Measurements from ENCODE around the gene ENTREP3.
"Not testable (repeated sequence)": the region's sequence is repeated elsewhere in the genome, so short reads cannot be mapped to it uniquely, and the experiment has no call there.

Gene ENTREP3

DNA sequence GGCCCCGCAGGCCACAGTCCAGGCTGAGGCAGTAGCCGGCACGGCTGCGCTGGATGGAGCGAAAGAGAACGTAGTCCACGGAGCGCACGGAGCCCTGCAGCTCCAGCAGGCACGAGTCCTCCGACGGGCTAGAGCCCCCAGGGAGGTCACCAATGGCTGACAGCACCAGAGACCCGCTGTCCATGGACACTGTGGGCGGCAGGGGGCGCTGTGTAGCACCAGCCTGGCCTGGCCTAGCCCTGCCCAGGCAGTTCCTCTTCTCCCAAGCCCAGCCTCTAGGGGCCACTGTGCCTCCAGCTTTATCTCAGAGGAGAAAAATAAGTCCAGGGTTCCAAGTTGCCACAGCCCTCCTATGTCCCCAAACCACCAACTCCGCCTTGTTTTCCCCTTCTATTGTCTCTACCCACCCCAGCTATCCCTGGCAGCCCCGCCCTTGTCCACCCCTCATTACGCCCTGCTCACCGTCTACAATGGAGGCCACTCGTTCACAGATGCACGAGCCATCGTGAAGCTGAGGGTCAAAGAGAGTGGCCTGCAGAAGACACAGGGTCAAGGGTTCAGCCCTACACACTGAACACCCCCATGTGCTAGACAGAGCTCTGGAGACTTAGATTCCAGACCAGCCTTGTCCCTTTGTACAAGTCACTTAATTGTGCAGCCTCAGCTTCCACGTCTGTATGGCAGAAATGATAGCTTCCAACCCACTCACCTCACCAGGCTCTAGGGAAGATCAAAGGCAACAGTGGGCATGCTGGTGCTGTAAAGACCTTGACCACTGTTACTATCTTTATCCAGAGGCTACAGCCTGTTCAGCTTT is 4.4 kb downstream of the ENTREP3 start:
- peak; percentile 97 to 100 for DNase-seq

DNA sequence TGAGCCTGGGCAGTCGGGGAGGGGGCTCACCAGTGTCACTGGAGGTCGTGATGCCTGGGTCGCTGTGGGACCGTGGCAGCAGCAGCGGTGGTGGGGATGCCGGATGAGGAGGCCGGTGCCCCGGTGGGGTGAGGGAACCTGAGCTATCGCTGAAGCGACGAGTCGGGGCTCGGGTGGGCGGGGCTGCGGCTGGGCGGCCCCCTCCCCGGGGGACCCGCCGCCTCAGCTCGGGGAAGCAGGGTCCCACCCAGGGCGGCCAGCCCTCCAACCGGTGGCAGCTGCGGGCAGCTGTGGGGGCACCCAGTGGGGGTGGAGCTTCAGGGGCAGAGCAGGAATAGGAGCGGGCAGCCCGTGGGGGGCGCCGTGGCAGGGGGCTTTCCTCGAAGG is 5.0 kb downstream of the ENTREP3 start:
- no peak for DNase-seq

DNA sequence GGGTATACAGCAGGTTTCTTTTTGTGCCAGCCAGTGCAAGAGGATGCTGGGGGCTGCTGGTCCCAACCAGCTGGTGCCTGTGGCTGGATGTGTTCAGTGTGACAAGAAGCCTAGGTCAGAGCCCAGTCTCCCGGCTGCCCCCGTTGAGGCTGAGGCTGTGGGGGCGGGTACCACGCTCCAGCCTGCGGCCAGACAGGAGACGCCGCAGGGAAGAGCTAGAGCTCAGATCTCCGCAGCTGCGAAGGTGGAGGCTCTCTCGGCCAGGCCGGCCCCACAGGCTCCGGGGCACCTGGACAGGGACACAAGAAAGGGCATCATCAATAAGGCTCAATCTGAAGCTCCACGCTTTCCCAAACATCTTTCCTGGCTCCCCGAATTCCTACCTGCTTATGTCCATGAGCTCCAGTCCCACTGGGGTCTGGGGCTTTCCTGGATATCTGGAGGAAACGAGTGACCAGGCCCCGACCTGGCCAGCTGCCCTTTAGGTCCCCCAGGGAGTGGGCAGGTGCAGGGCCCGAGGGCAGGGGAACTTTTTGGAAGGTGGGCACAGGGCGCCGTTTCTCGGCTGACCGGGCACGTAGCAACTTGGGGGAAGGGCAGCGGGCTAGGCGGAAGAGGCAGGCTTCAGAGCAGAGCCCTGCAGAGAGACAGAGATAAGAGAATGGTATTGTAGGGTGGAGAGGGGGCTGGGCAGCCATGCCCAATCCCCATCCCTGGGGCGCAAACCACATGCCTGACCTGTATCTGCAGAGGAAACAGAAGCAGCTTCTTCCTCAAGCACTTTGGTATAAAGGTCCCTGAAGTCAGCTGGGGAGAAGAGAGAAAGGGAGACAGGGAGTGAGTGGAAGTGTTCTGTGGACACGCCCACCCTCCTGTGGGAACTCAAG is 7.4 kb downstream of the ENTREP3 start:
- DNase-seq: no peak

DNA sequence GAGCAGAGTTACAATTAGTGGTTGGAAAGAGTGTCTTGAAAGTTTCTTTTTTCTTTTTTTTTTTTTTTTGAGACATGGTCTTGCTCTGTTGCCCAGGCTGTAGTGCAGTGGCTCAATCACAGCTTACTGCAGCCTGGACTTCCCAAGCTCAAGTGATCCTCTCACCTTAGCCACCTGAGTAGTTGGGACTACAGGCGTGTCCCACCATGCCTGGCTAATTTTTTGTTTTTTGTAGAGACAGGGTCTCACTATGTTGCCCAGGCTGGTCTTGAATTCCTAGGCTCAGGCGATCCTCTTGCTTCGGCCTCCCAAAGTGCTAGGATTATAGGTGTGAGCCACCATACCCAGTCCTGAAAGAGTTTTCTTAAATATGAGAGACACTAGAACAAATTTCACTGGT is 8.5 kb downstream of the ENTREP3 start:
- not testable (repeated sequence) for DNase-seq

DNA sequence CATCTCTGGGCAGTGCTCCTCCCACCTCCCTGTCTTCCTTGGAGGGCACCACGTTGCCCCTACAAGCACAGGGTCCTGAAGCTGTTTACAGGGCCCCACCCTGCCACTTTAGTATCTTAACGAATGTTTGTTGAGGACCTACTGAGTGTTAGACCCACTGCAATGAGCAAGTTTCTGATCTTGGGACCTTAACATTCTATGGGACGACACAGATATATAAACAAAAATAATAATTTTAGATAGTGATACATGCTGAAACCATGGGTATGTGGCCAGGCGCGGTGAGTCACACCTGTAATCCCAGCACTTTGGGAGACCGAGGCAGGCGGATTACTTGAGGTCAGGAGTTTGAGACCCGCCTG is 10.1 kb downstream of the ENTREP3 start:
- no peak for DNase-seq

DNA sequence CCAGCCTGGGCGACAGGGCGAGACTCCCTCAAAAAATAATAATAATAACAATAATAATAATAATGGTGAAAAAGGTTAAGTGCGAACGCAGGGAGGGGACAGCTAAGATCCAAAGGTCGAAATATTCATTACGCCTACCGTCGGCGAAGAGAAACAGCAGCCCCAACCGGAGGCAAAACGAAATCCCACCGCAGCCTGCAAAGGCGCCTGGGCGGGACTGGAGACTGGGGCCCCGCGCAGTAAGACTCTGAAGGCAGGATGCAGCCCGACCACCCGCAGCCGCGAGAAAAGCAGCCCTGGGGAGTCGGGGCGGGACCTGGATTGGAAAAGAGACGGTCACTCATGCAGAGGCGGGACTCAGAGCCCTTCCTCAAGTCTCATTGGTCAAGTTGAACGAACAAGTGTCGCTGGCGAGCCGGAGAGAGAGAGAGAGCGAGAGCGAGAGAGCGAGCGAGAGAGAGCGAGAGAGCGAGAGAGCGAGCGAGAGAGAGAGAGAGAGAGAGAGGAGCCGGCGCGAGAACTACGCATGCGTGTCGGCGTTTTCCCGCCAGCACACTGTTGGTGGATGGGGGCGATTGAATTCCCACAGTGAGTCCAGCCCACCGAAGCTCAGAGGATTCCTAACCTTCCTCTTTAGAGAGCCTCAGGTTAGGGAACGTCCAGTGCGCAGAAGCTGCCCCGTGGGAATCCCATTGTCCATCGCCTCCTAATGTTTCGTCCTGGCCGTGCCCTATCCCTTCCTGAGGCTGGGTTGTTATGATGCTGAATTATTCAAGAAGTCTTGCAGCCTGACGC is 10.7 kb downstream of the ENTREP3 start:
- peak; percentile 100 for DNase-seq

DNA sequence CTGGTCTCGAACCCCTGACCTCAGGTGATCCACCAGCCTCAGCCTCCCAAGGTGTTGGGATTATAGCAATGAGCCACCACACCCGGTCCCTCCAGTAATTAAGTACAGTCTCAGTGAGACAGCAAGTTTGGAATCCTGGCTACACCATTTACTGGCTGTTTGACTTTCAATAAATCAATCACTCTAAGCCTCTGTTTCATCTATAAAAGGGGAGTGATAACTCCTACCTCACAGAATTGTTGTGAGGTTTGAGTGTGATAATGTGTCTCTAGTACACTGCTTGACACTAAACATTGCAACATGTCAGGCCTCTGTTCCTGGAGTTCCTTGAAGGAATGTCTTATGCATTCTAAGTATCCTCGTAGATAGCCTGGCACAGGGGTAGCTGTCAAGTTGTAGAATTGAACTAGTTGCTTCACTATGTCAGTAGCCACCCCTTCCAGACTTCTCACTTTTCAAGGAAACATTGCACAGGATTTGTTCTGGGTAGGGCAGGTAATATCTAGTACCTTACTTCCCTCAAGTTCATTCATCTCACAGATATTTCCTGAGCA is 12.4 kb downstream of the ENTREP3 start:
- no peak for DNase-seq

DNA sequence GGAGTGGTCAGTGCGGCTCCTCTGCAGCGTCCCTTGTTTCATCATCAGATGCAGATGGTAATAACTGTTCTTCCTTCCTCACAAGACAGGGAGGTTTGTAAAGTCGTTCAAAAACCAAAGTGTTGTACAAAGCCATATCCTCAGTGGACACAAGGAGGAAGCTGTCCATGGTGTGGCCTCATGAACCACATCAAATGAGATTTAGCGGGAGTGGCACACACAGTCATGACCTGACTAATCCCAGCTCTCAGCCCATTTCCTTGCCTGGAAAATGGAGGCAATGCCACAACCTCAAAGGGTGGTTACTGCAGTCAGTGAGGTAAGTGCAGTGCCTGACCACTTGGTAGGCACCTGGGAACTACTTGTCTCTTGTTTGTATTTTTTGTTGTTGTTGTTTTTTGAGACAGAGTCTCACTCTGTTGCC is 13.4 kb downstream of the ENTREP3 start:
- no peak for DNase-seq

DNA sequence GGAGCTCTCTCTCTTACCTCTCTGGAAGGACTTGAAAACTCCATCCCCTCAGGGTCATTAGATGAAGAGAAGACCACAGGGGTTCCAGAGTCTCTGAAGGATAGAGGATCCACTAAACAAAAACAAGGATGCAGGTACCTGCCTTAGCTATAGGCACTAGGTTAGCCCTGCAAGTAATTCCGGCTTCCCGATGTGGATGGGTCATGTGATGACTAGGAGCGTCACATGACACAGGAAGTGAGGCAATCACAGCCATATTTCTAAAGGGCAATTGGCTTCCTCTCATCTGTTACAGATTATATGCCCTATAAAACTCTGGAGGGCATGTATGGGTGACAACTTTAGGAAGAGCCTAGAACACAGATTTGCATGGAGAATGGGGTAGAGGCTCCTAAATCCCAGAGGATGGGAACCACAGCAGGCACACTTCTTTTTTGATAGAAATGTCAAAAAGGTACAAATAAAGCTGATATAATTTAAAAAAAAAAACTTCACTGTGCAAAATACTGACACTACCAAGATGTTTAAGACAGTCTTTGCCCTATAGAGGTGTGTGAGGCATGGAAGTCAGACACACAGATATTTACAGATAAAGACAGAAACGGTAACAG is 14.1 kb downstream of the ENTREP3 start:
- DNase-seq: peak; percentile 90 to 95

DNA sequence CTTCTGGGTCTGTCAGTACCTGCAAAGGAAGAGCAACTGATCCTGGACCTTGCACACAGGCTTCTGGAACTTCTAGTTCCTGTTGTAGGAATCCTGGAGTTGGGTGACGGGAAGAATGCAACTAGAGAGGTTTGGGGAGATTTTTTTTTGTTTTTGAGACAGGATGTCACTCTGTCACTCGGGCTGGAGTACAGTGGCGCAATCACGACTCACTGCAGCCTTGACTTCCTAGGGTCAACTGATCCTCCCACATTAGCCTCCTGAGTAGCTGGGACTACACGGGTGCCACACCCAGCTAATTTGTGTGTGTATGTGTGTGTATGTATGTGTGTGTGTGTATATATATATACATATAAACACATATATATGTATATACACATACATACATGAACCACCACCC is 18.8 kb downstream of the ENTREP3 start:
- DNase-seq: no peak

DNA sequence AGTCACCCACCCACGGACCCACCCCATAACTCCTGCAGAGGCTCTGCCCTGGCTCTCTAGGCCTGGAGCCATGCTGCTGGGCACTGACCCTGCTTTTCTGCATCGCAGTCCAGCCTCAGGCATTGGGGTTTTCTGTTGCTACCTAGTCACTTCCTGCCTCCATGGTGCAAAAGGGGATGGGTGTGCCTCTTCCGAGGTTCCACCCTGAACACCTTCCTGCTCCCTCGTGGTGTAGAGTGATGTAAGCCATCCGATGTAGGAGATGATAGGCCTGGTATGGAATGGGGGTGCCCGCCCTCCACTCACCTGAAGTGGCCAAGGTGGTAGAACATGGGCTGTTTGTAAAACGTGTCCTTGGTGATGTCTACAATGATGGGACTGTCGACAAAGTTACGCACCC is 19.9 kb downstream of the ENTREP3 start:
- DNase-seq: not testable (repeated sequence)

DNA sequence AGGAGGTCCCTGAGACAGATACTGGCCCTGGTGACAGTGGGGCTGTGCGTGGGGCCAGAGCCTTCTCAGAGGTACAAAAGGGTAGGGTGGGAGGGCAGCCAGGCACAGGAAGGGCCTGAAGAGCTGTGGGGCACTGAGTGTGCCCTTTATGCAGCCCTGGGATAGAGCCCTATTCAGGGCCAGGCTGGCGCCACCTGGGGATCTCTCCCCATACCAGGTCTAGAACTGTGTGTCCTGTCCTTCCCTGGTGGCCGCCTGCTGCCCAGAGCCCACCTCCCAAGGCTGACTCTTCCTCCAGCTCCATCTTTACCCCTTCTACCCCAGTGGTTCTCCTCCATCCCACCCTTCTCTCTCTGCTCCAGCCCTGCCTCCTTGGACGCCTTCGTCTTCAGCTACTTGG is 21.8 kb downstream of the ENTREP3 start:
- DNase-seq: not testable (repeated sequence)

DNA sequence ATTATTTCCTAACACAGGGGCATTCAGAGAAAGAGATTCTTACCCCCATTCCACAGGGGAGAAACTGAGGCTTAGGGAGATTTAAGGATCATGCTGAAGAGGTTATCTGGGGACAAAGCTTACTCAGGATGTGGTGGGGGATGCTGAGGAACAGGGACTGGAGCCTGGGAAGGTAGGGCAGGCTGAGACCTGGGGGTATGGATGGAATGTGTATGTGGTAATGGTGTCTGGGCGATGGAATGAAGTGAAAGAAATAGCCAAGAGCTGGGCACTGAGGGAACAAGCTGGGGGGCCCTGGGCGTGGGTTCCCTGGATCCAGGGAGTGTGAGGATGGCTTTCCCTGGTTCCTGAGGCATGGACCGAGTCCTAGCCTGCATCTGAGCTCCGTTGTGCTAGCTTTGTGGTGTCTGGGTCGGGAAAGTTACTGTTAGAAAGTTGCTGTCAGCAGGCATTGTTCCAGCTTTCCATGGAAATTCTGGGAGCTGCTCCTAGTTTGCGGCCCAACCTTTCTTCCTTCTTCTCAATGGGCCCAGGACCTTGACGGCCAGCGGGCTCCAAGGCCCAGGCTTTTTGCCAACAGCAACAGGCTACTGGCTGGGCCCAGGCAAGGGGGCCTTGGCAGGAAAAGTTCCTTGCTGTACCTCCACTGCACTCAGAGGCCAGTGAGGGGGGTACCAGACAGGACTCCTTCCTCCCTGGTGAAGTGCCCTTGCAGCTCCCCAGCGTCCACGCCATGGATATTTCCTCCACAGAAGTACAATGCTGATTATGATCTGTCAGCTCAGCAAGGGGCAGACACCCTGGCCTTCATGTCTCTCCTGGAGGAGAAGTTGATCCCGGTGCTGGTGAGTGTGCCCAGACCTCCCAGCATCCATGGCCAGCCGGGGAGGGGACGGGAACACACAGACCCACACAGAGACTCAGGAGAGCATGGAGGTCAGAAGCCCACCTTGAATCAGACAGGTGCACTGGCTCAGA is 23.0 kb downstream of the ENTREP3 start:
- DNase-seq: not testable (repeated sequence)

DNA sequence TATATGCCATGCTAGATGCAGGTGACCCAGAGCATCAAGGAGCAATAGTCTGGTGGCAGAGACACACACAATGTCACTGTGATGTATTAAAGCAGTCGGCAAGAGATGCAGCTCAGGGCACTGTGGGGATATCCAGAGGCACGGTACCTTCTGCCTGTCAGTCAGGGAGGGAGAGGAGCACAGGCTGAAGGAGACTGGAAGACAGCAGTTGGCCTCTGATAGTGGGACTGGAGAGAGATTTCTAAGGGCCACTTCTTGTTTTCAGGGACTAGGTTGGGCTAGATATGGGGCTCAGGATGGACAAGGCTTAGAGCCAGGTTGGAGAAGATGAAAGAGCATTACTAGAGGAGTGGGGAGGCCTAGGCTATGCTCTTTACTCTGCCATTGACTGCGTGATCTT is 24.0 kb downstream of the ENTREP3 start:
- not testable (repeated sequence) for DNase-seq

DNA sequence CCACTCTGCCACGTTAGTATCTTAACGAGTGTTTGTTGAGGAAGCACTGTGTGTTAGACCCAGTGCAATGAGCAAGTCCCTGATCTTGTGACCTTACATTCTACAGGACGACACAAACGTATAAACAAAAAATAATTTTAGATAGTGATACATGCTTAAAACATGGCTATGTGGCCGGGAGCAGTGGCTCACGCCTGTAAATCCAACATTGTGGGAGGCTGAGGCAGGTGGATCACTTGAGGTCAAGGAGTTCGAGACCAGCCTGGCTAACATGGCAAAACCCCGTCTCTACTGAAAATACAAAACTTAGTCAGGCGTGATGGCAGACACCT is 27.2 kb downstream of the ENTREP3 start:
- no peak for DNase-seq

DNA sequence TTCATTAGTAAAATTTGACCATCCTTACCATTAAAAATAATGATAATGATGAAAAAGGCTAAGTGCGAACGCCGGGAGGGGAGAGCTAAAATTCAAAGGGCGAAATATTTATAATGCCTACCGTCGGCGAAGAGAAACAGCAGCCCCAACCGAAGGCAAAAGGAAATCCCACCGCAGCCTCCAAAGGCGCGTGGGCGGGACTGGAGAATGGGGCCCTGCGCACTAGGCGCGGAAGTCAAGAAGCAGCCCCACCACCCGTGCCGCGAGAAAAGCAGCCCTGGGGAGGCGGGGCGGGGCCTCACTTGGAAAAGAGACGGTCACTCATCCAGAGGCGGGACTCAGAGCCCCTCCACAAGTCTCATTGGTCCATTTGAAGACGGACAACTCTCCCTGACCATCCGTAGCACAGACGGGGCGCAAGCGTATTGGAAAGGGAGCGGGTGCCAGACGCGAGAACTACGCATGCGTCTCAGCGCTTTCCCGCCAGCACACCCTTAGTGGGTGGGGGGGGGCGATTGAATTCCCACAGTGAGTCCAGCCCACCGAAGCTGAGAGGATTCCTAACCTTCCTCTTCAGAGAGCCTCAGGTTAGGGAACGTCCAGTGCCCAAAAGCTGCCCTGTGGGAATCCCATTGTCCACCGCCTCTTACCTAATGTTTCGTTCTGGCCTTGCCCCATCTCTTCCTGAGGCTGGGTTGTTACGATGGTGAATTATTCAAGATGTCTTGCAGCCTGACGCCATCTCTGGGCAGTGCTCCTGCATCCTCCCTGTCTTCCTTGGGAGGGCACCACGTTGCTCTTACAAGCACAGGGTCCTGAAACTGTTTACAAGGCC is 27.8 kb downstream of the ENTREP3 start:
- peak; percentile 100 for DNase-seq

DNA sequence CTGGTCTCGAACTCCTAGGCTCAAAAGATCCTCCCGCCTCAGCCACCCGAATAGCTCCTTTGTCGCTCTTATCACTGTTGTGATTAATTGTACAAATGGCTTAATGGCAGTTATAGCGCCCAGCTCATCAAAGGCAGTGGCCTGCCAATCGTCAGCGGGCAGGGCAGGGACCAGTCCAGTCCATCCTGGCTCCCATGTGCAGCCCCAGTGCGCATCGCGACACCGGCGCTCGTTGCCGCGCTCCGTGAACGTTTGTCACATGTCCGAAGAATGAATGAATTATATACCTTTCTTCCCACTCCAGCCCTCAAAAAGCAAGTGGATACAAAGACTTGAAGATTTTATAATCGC is 28.4 kb downstream of the ENTREP3 start:
- peak; percentile 82 to 87 for DNase-seq

DNA sequence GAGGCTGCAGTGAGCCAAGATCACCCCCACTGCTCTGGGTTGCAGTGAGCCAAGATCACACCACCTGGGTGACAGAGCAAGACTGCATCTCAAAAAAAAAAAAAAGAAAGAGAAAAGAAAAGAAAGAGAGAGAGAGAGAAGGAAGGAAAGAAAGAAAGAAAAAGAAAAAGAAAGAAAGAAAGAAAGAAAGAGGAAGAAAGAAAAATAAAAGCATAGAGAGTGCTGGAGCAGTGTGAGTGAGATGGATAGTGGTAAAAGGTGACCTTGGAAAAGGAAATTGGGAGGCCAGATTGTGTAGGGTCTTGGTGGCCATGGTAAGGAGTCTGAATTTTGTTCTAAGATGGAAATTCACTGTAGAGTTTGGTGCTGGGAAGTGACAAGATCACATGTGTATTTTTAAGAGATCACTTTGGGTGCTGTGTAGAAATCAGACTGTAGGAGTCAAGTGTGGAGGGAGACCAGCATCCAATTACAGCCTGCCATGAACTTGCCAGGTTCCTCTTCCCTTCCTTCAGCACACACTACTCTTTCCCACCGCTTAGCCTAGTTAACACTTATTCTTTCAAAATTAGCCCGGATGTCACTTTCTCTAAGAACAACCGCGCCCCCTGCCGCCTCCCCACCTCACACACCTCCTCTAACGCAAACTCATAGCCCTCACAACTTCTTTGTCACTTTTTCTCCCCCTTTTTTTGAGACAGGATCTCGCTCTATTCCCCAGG is 28.9 kb downstream of the ENTREP3 start:
- peak; percentile 82 to 93 for DNase-seq

DNA sequence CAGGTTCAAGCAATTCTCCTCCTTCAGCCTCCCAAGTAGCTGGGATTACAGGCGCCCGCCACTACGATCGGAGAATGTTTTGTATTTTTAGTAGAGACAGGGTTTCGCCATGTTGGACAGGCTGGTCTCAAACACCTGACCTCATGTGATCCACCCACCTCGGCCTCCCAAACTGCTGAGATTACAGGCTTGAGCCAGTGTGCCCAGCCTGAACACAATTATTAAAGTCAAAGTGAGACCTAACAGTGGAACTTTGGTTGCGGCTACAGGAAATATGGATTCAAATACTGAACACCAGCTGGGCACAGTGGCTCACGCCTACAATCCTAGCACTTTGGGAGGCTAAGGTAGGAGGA is 29.9 kb downstream of the ENTREP3 start:
- not testable (repeated sequence) for DNase-seq

DNA sequence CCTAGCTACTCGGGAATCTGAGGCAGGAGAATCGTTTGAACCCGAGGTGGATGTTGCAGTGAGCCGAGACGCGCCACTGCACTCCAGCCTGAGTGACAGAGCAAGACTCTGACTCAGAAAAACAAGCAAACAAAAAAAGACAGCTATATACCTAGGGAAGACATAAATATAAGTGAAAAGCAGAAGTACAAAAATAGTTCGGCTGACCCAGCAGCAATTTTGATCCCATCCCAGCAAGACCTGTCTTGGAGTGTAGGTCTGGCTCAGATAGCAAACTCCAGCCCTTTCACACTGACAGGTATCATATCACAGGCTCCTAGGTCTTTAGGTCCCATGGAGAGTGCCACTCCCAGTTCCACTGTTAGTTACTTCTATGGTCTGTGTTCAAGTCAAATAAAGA is 32.2 kb downstream of the ENTREP3 start:
- DNase-seq: no peak
